Dedifferentiated amniotic fluid mesenchymal stem cell (primary cell): ENCODE measurements around the gene FAM107B.
A peak's percentile ranks its signal among the peaks of the same experiment; 100 is the strongest.

Experiments
- DNase-seq: peaks from one replicate; pipeline ENCODE4 v3.0.0-alpha.2; 2016; ENCODE audit errors: extremely low spot score

FAM107B gene

DNA sequence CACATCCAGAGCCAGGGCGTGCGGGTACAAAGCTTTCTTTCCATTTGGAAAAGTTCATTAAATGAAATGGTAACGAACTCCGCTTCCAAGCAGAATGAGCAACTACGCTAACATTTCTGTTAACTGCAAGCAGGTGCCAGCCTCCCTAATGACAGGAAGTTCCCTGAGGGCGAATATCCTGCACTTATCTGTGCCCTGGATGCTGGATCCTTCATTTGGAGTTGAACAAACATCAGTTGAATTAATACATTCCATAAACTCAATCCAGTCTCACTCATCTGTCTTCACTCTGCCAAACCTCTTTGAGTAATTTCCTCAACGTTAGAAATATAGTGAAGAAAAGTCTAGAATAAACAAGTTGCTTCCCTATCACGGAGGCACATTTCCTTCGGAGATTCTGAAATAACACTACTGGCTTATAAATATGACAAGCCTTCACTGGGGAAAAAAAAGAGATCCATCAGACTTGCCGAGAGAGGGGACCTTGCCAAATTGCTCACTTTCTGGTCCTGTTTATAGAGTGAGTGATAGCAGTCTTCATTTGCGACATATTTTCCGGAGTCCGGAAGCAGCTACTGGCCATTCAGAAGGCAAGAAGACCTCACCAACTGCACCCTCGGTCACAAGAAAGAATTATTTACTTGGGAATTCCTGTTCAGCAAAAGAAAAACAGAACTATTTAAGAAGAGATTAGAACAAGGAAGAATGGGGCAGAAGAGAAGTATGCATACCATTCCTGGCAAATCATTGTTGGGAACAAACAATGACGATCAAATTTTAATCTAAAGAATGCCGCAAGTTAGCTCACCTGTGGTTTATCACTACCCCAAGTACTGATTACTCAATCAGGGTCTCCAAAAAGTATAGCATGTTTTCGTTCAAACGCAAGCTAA lies 196.4 kb downstream of the FAM107B start:
- DNase-seq = peak; percentile 16

- no peak for DNase-seq
Observed at GRCh38 chr10:14574885-14575284, 199.8 kb downstream of the FAM107B start.

DNA sequence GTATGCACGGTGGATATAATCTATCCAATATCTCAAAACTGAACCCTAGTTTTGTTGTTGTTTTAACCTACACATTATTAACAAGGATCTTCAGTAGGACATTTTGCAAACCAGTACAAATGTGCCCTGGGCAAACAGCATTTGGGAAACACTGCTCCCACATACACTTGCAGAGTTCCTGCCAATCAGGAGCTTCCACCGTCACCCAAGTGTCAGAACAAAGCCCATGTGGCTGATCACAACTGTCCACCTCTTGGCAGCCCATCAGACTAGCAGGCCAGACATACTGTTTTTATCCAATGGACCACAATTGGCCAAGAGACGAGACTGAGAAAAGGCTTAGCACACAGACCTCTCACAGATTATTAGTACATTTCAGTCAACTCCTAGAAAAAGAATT lies 200.4 kb downstream of the FAM107B start:
- no peak for DNase-seq

DNA sequence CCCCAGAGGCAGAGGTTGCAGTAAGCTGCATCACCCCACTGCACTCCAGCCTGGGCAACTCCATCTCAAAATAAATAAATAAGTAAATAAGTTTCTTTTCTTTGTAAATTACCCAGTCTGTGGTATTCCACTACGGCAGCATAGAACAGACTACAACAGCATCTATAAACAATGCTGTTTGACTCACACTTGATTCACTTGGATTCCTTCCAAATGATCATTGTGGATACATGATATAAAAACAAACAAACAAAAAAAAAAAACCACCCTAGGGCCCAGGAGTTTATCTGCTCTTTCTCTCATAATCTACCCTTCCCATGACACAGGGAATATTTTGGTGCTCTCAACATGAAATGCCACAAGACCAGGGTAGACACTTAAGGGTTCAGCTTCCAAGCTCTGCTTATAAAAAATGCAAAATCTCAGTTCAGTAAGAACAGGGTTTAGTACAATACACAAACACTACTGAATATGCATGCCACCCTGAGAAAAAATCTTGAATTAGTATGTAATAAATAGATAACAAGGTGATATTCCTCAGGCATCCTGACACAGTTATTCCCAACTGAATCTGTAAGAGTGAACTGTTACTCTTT lies 200.9 kb downstream of the FAM107B start:
- DNase-seq = peak; percentile 68

DNA sequence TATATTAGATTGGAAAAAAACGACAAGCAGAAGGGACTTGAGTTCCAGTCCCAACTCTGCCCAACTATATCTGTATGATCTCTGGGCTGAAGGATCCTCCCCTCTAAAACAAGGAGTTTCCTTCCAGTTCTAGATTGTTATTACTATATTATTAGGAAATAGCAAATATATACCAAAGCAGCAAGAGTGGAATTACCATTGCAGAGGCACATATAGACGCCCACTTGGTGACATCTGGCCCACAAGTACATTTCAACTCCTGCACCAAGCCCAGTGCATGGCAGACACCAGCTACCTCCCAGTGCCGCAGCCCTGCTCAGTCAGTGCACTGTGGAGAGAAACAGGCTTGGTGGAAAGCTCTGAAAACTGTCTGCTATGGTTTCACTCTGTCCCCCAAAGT lies 201.9 kb downstream of the FAM107B start:
- DNase-seq = no peak

DNA sequence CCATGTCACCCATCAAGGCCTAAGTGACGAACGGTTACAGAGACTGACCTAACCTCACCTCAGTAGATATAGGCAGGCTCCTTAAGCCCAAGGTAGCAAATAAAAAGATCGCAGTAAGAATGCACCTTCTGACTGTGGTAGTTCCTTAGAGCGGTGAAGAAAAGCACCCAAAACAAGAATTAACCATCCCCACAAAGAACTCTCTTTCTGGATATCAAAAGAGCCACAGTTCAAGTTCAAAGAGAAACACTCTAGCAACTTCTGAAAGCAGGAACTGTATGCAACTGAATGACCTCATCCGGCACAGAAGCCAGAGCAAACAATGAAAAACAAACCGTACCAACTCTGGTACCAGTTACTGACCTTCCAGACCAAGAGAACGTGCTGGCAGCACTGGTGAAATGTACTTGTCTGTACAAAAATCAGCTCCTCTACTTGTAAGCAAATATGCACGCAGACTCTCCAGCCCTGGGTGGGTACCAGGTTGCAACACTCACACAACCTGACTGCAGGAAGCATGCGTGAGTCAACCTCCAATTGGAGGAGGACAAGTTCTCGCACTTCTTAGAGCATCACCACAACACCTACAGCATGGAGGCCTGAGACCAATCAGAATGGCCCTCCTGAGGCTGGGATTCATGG lies 202.7 kb downstream of the FAM107B start:
- no peak for DNase-seq

- no peak for DNase-seq
Observed at GRCh38 chr10:14570800-14571199, 203.9 kb downstream of the FAM107B start.

GRCh38 chr10:14569274-14570060 lies 205.2 kb downstream of the FAM107B start:
- no peak for DNase-seq

DNA sequence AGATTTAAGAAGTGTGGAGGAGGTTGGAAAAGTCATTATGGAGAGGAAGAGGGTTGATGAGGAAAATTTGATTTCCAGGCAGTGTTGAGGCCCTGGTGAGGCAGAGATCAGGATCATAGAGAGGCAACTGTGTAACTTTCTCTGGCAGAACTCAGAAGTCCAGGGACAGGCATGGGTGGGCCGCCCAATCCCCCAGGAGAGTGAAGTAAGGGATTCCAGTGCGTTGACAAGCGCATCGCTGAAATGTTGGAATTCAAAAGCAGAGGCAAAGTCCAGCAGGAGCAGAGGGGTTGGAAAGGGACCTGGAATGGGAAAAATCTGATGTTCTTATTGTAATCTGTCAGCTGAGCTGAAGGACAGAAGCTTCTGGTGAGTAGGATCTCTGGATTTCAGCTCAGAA lies 207.3 kb downstream of the FAM107B start:
- no peak for DNase-seq

DNA sequence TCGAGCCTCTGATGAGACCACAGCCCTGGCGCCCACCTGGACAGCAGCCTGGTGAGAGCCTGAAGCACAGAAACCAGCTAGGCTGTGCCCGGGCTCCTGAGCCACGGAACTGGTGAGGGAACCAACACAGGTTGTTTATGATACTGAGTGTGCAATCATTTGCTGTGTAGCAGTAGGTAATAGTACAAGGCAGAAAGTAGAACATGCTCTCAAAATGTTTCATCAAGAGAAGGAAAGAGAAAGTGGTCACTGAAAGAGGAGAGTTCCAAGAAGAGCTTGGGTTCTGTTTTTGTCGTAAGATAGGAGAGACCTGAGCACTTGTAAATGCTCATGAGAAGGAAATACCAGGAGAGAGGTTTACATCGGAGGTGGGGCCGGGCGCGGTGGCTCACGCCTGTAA lies 208.2 kb downstream of the FAM107B start:
- no peak for DNase-seq

- no peak for DNase-seq
Observed at GRCh38 chr10:14565199-14565598, 209.5 kb downstream of the FAM107B start.

DNA sequence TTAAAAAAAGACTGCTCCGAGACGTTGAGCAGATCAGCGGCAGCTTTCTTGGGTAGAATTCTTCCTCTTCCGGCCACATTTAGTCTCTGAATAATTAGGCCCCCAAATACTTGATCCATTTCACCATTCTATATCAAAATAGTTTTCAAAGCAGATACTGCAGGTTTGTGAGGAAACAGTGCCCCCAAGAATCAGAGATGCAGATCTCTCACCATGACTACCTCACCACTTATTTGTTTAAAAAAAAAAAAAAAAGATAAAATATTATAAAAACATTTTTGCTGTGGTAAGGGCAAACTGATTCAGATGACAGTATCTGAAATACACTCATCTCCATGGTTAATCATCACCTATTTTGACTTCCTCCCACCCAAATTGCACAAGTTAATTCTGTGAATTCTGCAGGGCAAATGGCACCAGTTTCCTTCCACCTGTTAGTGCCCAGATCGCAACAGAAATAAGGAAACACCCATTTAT lies 210.4 kb downstream of the FAM107B start:
- DNase-seq = no peak

- no peak for DNase-seq
Observed at GRCh38 chr10:14563359-14563940, 211.2 kb downstream of the FAM107B start.

GRCh38 chr10:14563076-14563336 lies 211.7 kb downstream of the FAM107B start:
- no peak for DNase-seq

DNA sequence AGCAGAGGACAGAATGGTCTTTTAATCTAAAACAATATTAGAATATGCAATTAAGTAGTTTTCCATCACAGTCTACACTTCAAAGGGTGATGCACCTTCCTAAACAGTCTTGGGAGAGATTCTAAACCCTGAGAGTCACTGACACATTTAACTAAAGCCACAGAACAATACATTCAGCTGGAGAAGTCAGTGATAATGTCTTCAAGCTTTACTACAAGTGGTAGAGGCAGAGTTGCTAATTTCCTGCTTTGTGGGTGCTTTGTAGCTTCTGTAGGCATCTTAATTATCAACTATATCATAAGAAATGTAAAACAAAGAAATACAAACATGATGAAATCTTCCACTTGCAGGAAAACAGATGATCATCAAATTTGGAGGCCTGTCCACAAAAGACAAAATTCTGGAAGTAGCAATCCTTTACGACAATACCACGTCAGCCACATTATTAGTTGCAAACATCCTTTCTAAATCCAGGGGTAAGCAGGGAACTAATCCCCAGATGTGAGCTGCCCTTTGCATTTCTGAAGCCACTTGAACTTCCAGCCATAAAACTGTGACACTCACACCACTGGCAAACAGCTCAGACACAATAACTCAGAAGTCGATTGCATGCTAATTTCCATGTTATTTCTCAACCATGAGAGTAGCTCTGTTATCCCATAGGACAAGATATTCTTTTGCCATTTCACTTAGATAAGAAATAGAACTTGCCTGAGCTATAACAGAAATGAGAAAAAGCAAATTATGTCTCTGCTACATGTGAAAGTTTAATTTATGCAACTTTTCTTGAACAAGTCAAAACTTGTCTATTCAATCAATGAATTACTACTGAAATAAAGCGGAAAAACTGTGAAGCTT lies 212.2 kb downstream of the FAM107B start:
- DNase-seq = no peak

- DNase-seq = no peak
Observed at GRCh38 chr10:14560791-14561765, 213.6 kb downstream of the FAM107B start.

DNA sequence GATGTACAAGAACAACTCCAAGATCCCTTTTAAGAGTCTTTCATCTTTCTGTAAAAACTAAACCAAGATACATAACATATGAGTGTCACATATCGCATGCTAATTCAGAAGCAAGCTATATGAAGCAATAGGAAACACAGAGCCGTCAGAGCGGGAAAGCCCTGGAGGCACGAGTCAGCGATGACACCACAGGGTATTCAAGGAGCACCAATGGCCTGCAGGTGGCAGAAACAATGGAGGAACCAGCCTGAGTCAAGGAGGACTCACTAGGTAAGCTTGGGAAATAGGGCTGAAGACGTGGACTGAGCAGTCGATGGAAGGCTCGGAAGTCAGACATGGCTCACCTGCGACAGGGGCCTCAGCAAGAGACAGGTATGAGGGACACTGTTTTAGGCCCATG lies 214.4 kb downstream of the FAM107B start:
- no peak for DNase-seq

DNA sequence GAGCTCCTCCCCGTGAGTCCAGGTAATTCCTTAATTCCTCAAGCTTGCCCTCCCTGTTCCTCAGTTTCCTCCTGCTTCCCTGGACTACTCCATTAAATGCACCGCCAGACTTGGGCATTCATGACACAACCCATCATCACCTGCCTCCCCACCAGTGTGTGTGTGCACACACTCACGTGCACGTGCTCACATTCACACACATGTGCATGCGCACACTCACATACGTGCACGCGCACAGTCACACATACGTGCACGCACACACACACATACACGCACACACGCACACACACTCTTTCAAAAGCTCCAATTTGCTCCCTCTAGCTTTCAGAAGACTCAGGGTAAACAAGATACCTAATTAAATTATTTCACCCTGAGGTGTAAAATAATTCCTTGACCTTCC lies 216.7 kb downstream of the FAM107B start:
- no peak for DNase-seq

- no peak for DNase-seq
Observed at GRCh38 chr10:14557567-14557966, 217.1 kb downstream of the FAM107B start.
